Stimulated activated CD4-positive, alpha-beta T cell treated with anti-CD3 and anti-CD28 coated beads, Interleukin-4, amount 100 ng/mL, for 24 hours (primary cell): ENCODE measurements around the gene TBX1.
"Not testable (repeated sequence)": the region's sequence is repeated elsewhere in the genome, so short reads cannot be mapped to it uniquely, and the experiment has no call there.

Experiments
- DNase-seq: peaks from one replicate; pipeline ENCODE4 v3.0.0-alpha.2; 2020

Gene TBX1

GRCh38 chr22:19723232-19723982 is 37.2 kb upstream of the TBX1 start, which contains the start of gene GP1BB:
Gene GP1BB (plus strand): TSS chr22:19723539. CDS start chr22:19723570, 31 bp downstream.
- peak; percentile 27 for DNase-seq

GRCh38 chr22:19723983-19724827 is 36.4 kb upstream of the TBX1 start:
- peak; percentile 25 for DNase-seq

- no peak for DNase-seq
Observed at GRCh38 chr22:19724927-19725661, 35.5 kb upstream of the TBX1 start.

GRCh38 chr22:19726064-19726788 is 34.4 kb upstream of the TBX1 start:
- DNase-seq = not testable (repeated sequence)

- DNase-seq = no peak
Observed at GRCh38 chr22:19727310-19728150, 33.0 kb upstream of the TBX1 start.

- no peak for DNase-seq
Observed at GRCh38 chr22:19728271-19728670, 32.3 kb upstream of the TBX1 start.

GRCh38 chr22:19728836-19729235 is 31.7 kb upstream of the TBX1 start:
- no peak for DNase-seq

- DNase-seq = no peak
Observed at GRCh38 chr22:19729507-19729906, 31.1 kb upstream of the TBX1 start.

GRCh38 chr22:19730198-19730597 is 30.4 kb upstream of the TBX1 start:
- DNase-seq = no peak

- peak; percentile 86 for DNase-seq
Observed at GRCh38 chr22:19730655-19731360, 29.8 kb upstream of the TBX1 start.

GRCh38 chr22:19731361-19732135 is 29.0 kb upstream of the TBX1 start:
- DNase-seq = no peak

GRCh38 chr22:19732403-19733113 is 28.0 kb upstream of the TBX1 start:
- DNase-seq = no peak

- DNase-seq = no peak
Observed at GRCh38 chr22:19733755-19734154, 26.8 kb upstream of the TBX1 start.

GRCh38 chr22:19734163-19734562 is 26.4 kb upstream of the TBX1 start:
- DNase-seq = no peak

- DNase-seq = no peak
Observed at GRCh38 chr22:19734837-19735382, 25.7 kb upstream of the TBX1 start.

GRCh38 chr22:19735665-19736510 is 24.7 kb upstream of the TBX1 start:
- no peak for DNase-seq

GRCh38 chr22:19737846-19738663 is 22.5 kb upstream of the TBX1 start:
- no peak for DNase-seq
